Thyroid gland (tissue), 4 donors: Measurements from ENCODE around the gene ZBTB16. TPM values are rescaled to one million over a fixed set of nuclear protein-coding genes. Genes with fewer than 3 reads are reported as not detected.

Source experiments
- DNase-seq, 2 donors: peaks; one replicate each; pipeline ENCODE4 v3.0.0-alpha.2; 2019
- H3K27ac ChIP-seq, 3 donors: fragments of 200-600 bp; sonication (generic); 1 replicate in 2 of 3; 2 replicates in 1 of 3; pipeline ENCODE4 v1.5.1; 2016 to 2019; ENCODE audit warnings: mild to moderate bottlenecking in 1 of 3, moderate library complexity in 1 of 3
- H3K27me3 ChIP-seq: fragments of 200-600 bp; sonication (generic); one replicate; pipeline ENCODE4 v1.5.1; 2019
- H3K36me3 ChIP-seq, 2 donors: fragments of 200-600 bp; sonication (generic); one replicate each; pipeline ENCODE4 v1.5.1; 2016 to 2019
- H3K4me1 ChIP-seq, 2 donors: fragments of 200-600 bp; sonication (generic); one replicate each; pipeline ENCODE4 v1.5.1; 2017 to 2019
- H3K4me3 ChIP-seq, 3 donors: fragments of 200-600 bp; sonication (generic); replicated peaks in 1 of 3; 1 replicate in 2 of 3; 2 replicates in 1 of 3; pipeline ENCODE4 v1.5.1; 2016; ENCODE audit warnings: mild to moderate bottlenecking in 1 of 3
- H3K9me3 ChIP-seq: fragments of 200-600 bp; sonication (generic); one replicate; pipeline ENCODE4 v1.5.1; 2017
- POLR2A ChIP-seq, 2 donors: fragments of 450-650 bp; IDR thresholded peaks; one replicate each; pipeline ENCODE4 v1.6.1; 2017; ENCODE audit warnings: antibody characterized with exemption in 2 of 2, mild to moderate bottlenecking in 2 of 2, moderate library complexity in 1 of 2
- WGBS, 2 donors: methylation state at CpG; one replicate each; pipeline ENCODE4 v1.1.5; 2017; 5-methylcytosine and 5-hydroxymethylcytosine counted together
- intact Hi-C: fragments of 100-400 bp; cut with DNase I; formaldehyde crosslinking; loops from one replicate; pipeline ENCODE4 v1.15.1; 2023
- total RNA-seq, 4 donors: library from RNA; depleted of rRNA; stranded (reverse); fragments of >200 nt; gene quantifications; one replicate each; pipeline ENCODE4 v1.2.3, GENCODE V29; 2016
- TF ChIP-seq, protein P1 (sequence below), 6 experiments: fragments of 200-600 bp in 3 of 6; fragments of 450-650 bp in 3 of 6; sonication (generic) in 3 of 6; IDR thresholded peaks; one replicate each; pipeline ENCODE4 v1.5.1; 2016 to 2019; ENCODE audit warnings: antibody characterized with exemption in 6 of 6, mild to moderate bottlenecking in 2 of 6, inconsistent platforms in 1 of 6, moderate library complexity in 1 of 6

ZBTB16 gene
- total RNA-seq, 4 donors from 2014 or later: 157 to 385 (median 177) TPM

DNA sequence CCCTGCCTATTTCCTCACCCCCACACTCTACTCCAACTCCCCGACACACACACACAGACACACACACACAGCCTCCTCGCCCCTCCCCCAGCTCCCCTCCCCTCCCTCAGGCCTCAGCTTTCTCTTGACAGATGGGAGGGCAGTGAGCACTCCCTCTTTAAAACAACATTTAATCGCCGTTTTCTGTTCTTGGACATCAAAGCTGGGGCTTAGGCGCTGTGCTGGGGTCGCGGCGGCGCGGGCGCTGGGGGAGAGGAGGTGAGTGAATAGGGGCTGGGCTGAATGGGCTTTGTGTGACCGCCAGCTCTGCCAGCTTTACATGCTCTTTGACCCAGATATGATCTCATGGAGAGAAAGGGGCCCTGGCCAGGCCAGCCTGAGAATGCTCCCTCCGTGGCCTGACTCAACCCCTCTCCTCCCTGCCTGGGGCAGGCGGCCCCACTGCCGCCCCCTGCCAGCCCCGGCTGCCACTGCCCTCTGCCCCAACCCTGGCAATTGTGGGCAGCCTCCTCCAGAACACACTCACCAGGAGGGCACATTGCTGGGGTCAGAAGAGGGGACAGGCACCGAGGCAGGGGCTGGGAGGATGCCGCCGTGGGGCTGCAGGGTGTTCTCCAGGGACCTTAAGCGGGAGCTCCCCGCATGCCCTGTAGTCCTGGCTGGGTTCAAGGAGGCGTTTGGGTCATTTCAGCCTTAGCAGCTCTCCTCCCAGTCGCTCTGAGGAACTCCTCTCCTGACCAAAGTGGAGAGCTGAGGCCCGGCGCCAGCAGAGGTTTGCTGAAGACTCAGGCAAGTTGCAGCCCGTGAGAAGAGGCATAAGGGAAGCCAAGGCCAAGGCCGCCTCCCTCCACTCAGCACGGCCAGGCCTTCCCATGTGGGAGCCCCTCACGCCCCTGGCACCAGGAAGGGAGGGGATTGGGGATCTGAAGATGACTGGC, 198.4 kb downstream of the ZBTB16 start:
- peak; percentile 71 to 74 for DNase-seq
- H3K27ac ChIP-seq: peak overlapping the region; percentile 63 to 87 (median 65)
- H3K27me3 ChIP-seq: no peaks in the 10 kb centered on the region
- 36 to 44% methylated on average over 19 to 23 of the region's 29 CpGs for WGBS, 2 donors
- H3K4me1 ChIP-seq: peaks cover 42 to 44% of the 10 kb centered on the region in 2 donors
- peaks cover 0 to 15% of the 10 kb centered on the region in 2 donors for H3K36me3 ChIP-seq
- H3K4me3 ChIP-seq: no peak overlapping the region
- TF ChIP-seq, protein P1, sequence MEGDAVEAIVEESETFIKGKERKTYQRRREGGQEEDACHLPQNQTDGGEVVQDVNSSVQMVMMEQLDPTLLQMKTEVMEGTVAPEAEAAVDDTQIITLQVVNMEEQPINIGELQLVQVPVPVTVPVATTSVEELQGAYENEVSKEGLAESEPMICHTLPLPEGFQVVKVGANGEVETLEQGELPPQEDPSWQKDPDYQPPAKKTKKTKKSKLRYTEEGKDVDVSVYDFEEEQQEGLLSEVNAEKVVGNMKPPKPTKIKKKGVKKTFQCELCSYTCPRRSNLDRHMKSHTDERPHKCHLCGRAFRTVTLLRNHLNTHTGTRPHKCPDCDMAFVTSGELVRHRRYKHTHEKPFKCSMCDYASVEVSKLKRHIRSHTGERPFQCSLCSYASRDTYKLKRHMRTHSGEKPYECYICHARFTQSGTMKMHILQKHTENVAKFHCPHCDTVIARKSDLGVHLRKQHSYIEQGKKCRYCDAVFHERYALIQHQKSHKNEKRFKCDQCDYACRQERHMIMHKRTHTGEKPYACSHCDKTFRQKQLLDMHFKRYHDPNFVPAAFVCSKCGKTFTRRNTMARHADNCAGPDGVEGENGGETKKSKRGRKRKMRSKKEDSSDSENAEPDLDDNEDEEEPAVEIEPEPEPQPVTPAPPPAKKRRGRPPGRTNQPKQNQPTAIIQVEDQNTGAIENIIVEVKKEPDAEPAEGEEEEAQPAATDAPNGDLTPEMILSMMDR (IDR thresholded peaks at IDR 0.05): peak in 3 of 6 experiments; percentile 12 to 16 (median 13)
- TF ChIP-seq POLR2A (IDR thresholded peaks at IDR 0.05): peak in 1 of 2 donors; percentile 9
- intact Hi-C loops: no loop called here
- no peaks in the 10 kb centered on the region for H3K9me3 ChIP-seq

DNA sequence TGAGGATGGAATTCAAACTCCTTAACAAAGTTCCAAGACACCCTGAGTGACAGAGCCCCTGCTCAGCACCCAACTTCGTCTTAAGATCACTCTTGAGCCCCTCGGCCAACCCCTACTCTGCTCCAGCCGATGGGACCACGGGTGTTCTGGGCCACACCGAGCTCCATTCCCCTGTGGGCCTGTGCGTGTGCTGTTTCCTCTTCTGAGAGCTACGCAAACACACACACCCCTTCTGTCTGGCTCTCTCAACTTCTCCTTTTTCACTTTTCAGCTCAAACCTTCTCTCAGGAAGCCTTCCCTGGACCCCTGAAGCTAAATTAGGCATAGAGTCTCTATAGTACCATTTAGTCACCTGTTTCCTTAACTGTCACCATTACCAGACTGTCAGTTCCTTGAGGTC, 199.2 kb downstream of the ZBTB16 start:
- intact Hi-C loops: no loop called here
- H3K36me3 ChIP-seq: peaks cover 0 to 11% of the 10 kb centered on the region in 2 donors
- peaks cover 42 to 47% of the 10 kb centered on the region in 2 donors for H3K4me1 ChIP-seq
- no peak for TF ChIP-seq POLR2A (IDR thresholded peaks at IDR 0.05)
- TF ChIP-seq, protein P1 (IDR thresholded peaks at IDR 0.05): no peak
- no peaks in the 10 kb centered on the region for H3K27me3 ChIP-seq
- whole genome bisulfite sequencing, 2 donors: 78 to 79% methylated on average over 7 of the region's 7 CpGs
- no peaks in the 10 kb centered on the region for H3K9me3 ChIP-seq
- no peak for DNase-seq
- peak overlapping the region; percentile 63 to 87 (median 65) for H3K27ac ChIP-seq
- H3K4me3 ChIP-seq: no peak overlapping the region

DNA sequence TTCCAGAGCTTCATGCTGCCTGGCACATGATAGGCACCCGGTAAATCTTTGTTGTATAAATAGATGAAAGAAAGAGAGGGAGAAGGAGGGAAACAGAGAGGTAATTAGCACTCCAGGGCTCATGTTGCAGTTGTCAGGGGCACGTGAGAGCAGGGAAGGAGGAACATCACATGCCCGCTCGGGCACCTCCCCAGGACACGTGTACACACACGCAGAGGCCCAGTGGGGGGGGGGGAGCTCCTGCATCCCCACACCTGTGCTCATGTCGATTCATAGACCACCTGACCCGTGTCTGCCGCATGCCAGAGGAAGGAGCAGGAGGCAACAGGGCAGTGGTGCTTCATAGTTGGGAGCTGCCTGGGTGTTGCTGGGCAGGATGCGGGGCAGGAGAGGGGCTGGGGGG, 199.6 kb downstream of the ZBTB16 start:
- TF ChIP-seq POLR2A (IDR thresholded peaks at IDR 0.05): no peak
- TF ChIP-seq, protein P1 (IDR thresholded peaks at IDR 0.05): no peak
- peak; percentile 51 to 56 for DNase-seq
- WGBS, 2 donors: 55 to 81% methylated on average over 9 to 10 of the region's 10 CpGs
- Histone ChIP-seq H3K36me3 (peaks cover 0 to 10% of the 10 kb centered on the region in 2 donors), H3K9me3 (no peaks in the 10 kb centered on the region), H3K27me3 (no peaks in the 10 kb centered on the region), H3K4me1 (peaks cover 42 to 47% of the 10 kb centered on the region in 2 donors), H3K4me3 (no peak overlapping the region), H3K27ac (peak overlapping the region in 2 of 3 donors; percentile 63 to 87)
- intact Hi-C loops: no loop called here

GRCh38 chr11:114259551-114259983, 200.1 kb downstream of the ZBTB16 start:
- no peaks in the 10 kb centered on the region for H3K27me3 ChIP-seq
- peak overlapping the region in 2 of 3 donors; percentile 2 to 87 for H3K27ac ChIP-seq
- intact Hi-C loops: no loop called here
- H3K36me3 ChIP-seq: peaks cover 0 to 10% of the 10 kb centered on the region in 2 donors
- 89 to 92% methylated on average over 9 to 12 of the region's 12 CpGs for WGBS, 2 donors
- TF ChIP-seq, protein P1 (IDR thresholded peaks at IDR 0.05): no peak
- TF ChIP-seq POLR2A (IDR thresholded peaks at IDR 0.05): no peak
- no peak overlapping the region for H3K4me3 ChIP-seq
- no peak for DNase-seq
- no peaks in the 10 kb centered on the region for H3K9me3 ChIP-seq
- peaks cover 42 to 47% of the 10 kb centered on the region in 2 donors for H3K4me1 ChIP-seq

DNA sequence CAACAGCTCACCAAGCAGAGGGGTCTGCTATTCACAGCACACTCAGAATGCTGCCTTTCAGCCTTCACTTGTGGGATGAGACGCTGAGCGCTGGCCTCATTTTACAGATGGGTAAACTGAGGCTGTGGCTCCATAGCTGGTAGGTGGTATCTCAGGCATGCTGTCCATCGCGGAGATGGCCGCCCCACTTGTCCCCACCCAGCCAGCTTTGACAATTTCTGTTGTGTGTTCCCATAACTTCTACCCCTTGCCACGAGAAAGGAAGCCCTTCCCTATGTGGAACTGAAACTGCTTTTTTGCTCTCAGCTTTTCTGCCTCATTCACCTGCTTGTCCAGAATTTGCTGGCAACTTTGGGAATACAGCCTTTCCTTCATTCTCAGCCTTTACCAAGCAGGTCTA, 200.6 kb downstream of the ZBTB16 start:
- no peak for DNase-seq
- H3K27ac ChIP-seq: peak overlapping the region in 2 of 3 donors; percentile 2 to 87
- no peak for TF ChIP-seq POLR2A (IDR thresholded peaks at IDR 0.05)
- TF ChIP-seq, protein P1 (IDR thresholded peaks at IDR 0.05): no peak
- H3K9me3 ChIP-seq: no peaks in the 10 kb centered on the region
- no peaks in the 10 kb centered on the region for H3K27me3 ChIP-seq
- intact Hi-C loops: loop anchor here (2.0 to 5.0 kb wide), 4 partner anchors 203 to 363 kb away; partner anchors contain the start of gene ZBTB16
- H3K36me3 ChIP-seq: peaks cover 0 to 10% of the 10 kb centered on the region in 2 donors
- H3K4me3 ChIP-seq: no peak overlapping the region
- peaks cover 42 to 47% of the 10 kb centered on the region in 2 donors for H3K4me1 ChIP-seq
- WGBS, 2 donors: 92 to 94% methylated on average over 6 of the region's 6 CpGs
